HFF-Myc (cell line): ENCODE measurements around the gene CD99.

Source experiments
- DNase-seq: peaks from one replicate; pipeline ENCODE4 v3.0.0-alpha.2; 2011; ENCODE audit warnings: low read depth; ENCODE audit errors: extremely low read depth
- H3K4me3 ChIP-seq: replicated peaks from 2 replicates; pipeline ENCODE4 v1.5.1; 2011; ENCODE audit warnings: low read depth, mild to moderate bottlenecking, control low read depth, low read length
- CTCF ChIP-seq: IDR thresholded peaks from 2 replicates; pipeline ENCODE4 v1.5.1; 2012; ENCODE audit warnings: mild to moderate bottlenecking, low read depth, low read length, control low read depth; ENCODE audit errors: missing control alignments

CD99 gene

GRCh38 chrX:2712428-2712827 is 21.3 kb downstream of the CD99 start:
- no peak for TF ChIP-seq CTCF
- no peak overlapping the region for H3K4me3 ChIP-seq
- no peak for DNase-seq

GRCh38 chrX:2712890-2713840 is 22.1 kb downstream of the CD99 start:
- DNase-seq, result no peak
- H3K4me3 ChIP-seq, result no peak overlapping the region
- no peak for TF ChIP-seq CTCF

GRCh38 chrX:2714551-2714950 is 23.5 kb downstream of the CD99 start:
- no peak overlapping the region for H3K4me3 ChIP-seq
- no peak for TF ChIP-seq CTCF
- no peak for DNase-seq

- DNase-seq, result no peak
- no peak overlapping the region for H3K4me3 ChIP-seq
- no peak for TF ChIP-seq CTCF
These were observed 24.0 kb downstream of the CD99 start for GRCh38 chrX:2715066-2715600.

GRCh38 chrX:2717312-2717711 is 26.2 kb downstream of the CD99 start:
- no peak for TF ChIP-seq CTCF
- no peak for DNase-seq
- H3K4me3 ChIP-seq, result no peak overlapping the region

- H3K4me3 ChIP-seq, result no peak overlapping the region
- no peak for DNase-seq
- no peak for TF ChIP-seq CTCF
These were observed 27.7 kb downstream of the CD99 start for GRCh38 chrX:2718821-2719220.
